Nephron (organoid): ENCODE data around the gene PKP3.
A peak's percentile ranks its signal among the peaks of the same experiment; 100 is the strongest.

Experiments used
- H3K27ac Mint-ChIP-seq, 3 experiments: 2 replicates each; pipeline ENCODE4 v1.8.0; 2020; ENCODE audit warnings: mixed read lengths in 3 of 3, mild to moderate bottlenecking in 2 of 3, moderate library complexity in 1 of 3
- H3K27me3 Mint-ChIP-seq: 2 replicates; pipeline ENCODE4 v1.8.0; 2021; ENCODE audit warnings: low read depth, mild to moderate bottlenecking, moderate library complexity, mixed read lengths
- H3K36me3 Mint-ChIP-seq: 2 replicates; pipeline ENCODE4 v1.8.0; 2020; ENCODE audit warnings: low read depth, mixed read lengths
- H3K4me1 Mint-ChIP-seq: 2 replicates; pipeline ENCODE4 v1.8.0; 2020; ENCODE audit warnings: mixed read lengths
- H3K4me3 Mint-ChIP-seq, 3 experiments: 2 replicates each; pipeline ENCODE4 v1.8.0; 2020; ENCODE audit warnings: mild to moderate bottlenecking in 3 of 3, mixed read lengths in 3 of 3, moderate library complexity in 2 of 3
- H3K9me3 Mint-ChIP-seq: 2 replicates; pipeline ENCODE4 v1.8.0; 2020; ENCODE audit warnings: mixed read lengths
- CTCF ChIP-seq, 3 experiments: fragments of 200-600 bp; sonication (generic); IDR thresholded peaks; one replicate each; pipeline ENCODE4 v1.5.0; 2021; ENCODE audit warnings: antibody characterized with exemption in 3 of 3; ENCODE audit not compliant: unreplicated experiment in 3 of 3

The PKP3 gene

DNA sequence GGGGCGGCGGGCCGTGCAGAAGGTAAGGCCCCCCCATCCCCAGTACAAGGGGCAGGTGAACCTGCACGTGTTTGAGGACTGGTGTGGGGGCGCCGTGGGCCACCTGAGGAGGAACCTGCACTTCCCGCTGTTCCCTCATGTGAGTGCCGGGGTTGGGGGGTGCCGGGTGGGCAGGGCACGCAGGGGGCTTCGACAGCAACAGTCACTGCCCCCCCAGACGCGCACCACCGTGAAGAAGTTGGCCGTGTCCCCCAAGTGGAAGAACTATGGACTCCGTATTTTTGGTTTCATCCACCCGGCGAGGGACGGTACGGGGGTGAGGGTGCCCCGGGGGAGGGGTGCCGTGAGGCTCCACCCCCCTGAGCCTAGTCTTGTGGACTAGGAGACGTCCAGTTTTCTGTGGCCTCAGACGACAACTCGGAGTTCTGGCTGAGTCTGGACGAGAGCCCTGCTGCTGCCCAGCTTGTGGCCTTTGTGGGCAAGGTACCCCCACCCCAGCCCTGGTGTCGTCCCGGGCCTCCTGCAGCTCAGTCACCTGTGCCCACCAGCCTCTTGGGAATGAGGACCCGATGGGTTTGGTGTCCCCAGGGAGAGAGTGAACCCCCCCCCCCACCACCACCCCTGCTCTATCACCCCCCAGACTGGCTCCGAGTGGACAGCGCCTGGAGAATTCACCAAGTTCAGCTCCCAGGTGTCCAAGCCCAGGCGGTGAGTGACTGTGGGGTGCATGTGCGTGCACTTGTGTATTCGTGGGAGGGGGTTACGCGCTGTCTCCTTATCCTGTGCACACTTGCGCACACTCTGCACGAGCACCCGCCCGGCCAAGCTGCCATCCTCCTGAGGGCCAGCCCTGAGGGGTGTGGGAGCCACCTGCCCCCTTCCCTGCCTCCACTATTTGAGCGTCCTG, 20.9 kb upstream of the PKP3 start:
- Mint-ChIP-seq H3K27me3 (peaks cover 2% of the 10 kb centered on the region), H3K27ac (no peak overlapping the region), H3K9me3 (no peaks in the 10 kb centered on the region), H3K4me1 (peaks cover 6% of the 10 kb centered on the region), H3K36me3 (peaks cover 33% of the 10 kb centered on the region), H3K4me3 (no peak overlapping the region)
- TF ChIP-seq CTCF (IDR thresholded peaks at IDR 0.05; ENCODE audit: unreplicated experiment in 3 of 3) = no peak

DNA sequence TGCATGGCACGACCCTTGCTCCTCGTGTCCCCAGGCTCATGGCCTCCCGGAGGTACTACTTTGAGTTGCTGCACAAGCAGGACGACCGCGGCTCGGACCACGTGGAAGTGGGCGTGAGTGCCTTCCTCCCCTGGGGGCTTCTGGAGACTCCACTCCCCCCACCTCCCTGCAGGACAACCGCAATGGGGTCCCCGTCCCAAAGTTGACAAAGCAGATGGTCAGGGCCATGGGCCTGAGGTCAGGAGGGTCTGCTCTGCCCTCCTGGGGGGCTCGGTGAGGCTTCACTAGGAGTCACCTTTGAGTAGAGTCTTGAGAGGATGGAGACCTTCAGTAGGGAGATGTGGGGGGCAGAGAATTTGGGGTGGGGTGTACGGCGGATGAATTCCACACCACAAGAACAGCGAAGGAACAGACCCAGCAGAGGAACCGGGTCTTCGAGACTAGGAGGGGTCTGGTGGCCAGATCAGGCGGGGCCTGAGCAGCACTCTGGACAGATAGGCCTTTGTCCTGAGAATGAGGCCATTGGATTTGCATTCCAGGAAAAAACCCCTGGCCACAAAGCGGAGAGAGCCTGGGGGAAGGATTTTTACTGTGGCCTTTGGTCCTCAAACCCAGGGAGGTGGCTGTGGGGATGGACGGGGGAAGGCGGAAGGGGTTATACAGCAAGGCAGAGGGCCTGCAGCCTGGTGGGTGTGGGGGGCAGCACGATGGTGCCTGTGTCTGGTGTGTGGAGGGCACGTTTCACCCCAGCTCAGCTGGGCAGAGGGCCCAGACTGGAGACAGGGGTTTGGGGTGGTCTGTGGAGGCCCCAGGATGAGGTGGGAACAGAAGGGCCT, 20.1 kb upstream of the PKP3 start:
- Mint-ChIP-seq H3K27me3 (no peaks in the 10 kb centered on the region), H3K9me3 (no peaks in the 10 kb centered on the region), H3K4me1 (no peaks in the 10 kb centered on the region), H3K36me3 (peaks cover 42% of the 10 kb centered on the region), H3K4me3 (no peak overlapping the region), H3K27ac (peak overlapping the region in 2 of 3 experiments; percentile 37 to 72)
- TF ChIP-seq CTCF (IDR thresholded peaks at IDR 0.05; ENCODE audit: unreplicated experiment in 3 of 3) = no peak

GRCh38 chr11:375065-376025, 18.7 kb upstream of the PKP3 start:
- no peaks in the 10 kb centered on the region for H3K9me3 Mint-ChIP-seq
- H3K4me1 Mint-ChIP-seq = no peaks in the 10 kb centered on the region
- peaks cover 44% of the 10 kb centered on the region for H3K36me3 Mint-ChIP-seq
- H3K27ac Mint-ChIP-seq = no peak overlapping the region
- TF ChIP-seq CTCF (IDR thresholded peaks at IDR 0.05; ENCODE audit: unreplicated experiment in 3 of 3) = no peak
- no peak overlapping the region for H3K4me3 Mint-ChIP-seq
- no peaks in the 10 kb centered on the region for H3K27me3 Mint-ChIP-seq

DNA sequence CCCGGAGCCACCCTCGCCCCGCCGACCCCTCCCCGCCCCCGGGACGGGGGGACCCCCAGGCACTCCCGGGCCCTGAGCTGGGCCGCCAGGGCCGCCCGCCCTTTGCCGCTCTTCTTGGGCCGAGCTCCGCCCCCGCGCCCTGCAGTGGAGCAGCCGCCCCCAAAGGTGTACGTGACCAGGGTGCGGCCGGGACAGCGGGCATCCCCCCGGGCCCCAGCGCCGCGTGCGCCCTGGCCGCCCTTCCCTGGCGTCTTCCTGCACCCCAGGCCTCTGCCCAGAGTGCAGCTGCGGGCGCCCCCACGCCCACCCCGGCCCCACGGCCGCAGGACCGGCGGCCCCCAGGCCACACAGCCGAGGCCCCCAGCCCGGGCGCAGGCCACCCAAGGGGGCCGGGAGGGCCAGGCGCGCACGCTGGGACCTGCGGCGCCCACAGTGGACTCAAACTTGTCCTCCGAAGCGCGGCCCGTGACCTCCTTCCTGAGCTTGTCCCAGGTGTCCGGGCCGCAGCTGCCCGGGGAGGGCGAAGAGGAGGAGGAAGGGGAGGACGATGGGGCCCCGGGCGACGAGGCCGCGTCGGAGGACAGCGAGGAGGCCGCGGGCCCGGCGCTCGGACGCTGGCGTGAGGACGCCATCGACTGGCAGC, 17.4 kb upstream of the PKP3 start:
- Mint-ChIP-seq H3K4me3 (no peak overlapping the region), H3K27me3 (no peaks in the 10 kb centered on the region), H3K36me3 (peaks cover 47% of the 10 kb centered on the region), H3K27ac (no peak overlapping the region), H3K4me1 (no peaks in the 10 kb centered on the region), H3K9me3 (no peaks in the 10 kb centered on the region)
- TF ChIP-seq CTCF (IDR thresholded peaks at IDR 0.05; ENCODE audit: unreplicated experiment in 3 of 3) = no peak

GRCh38 chr11:377174-377865, 16.7 kb upstream of the PKP3 start:
- no peaks in the 10 kb centered on the region for H3K4me1 Mint-ChIP-seq
- peaks cover 45% of the 10 kb centered on the region for H3K36me3 Mint-ChIP-seq
- no peak overlapping the region for H3K4me3 Mint-ChIP-seq
- no peaks in the 10 kb centered on the region for H3K27me3 Mint-ChIP-seq
- H3K27ac Mint-ChIP-seq = no peak overlapping the region
- TF ChIP-seq CTCF (IDR thresholded peaks at IDR 0.05; ENCODE audit: unreplicated experiment in 3 of 3) = no peak
- no peaks in the 10 kb centered on the region for H3K9me3 Mint-ChIP-seq
